H9 (cell line): ENCODE results near the gene GBP1. TPM values are rescaled to one million over a fixed set of nuclear protein-coding genes. Genes with fewer than 3 reads are reported as not detected.

ENCODE experiments used
- DNase-seq: peaks from one replicate; pipeline ENCODE4 v3.0.0-alpha.2; 2017
- H2AFZ ChIP-seq: one replicate; pipeline ENCODE4 v1.6.1; 2013; ENCODE audit warnings: mild to moderate bottlenecking, low read length, control low read depth, moderate library complexity
- H2AK5ac ChIP-seq: 2 replicates; pipeline ENCODE4 v1.6.1; 2013; ENCODE audit warnings: low read length, control low read depth, mixed read lengths; ENCODE audit not compliant: insufficient read length
- H2BK120ac ChIP-seq: one replicate; pipeline ENCODE4 v1.6.1; 2013; ENCODE audit warnings: low read depth, mild to moderate bottlenecking, low read length, control low read depth, inconsistent platforms; ENCODE audit not compliant: poor library complexity, severe bottlenecking
- H2BK12ac ChIP-seq: 2 replicates; pipeline ENCODE4 v1.6.1; 2013; ENCODE audit warnings: low read length, control low read depth, mixed read lengths, low read depth; ENCODE audit not compliant: insufficient read length
- H2BK15ac ChIP-seq: 2 replicates; pipeline ENCODE4 v1.6.1; 2013; ENCODE audit warnings: low read depth, low read length, control low read depth
- H2BK20ac ChIP-seq: one replicate; pipeline ENCODE4 v1.6.1; 2013; ENCODE audit warnings: low read depth, mild to moderate bottlenecking, low read length, control low read depth, inconsistent platforms; ENCODE audit not compliant: poor library complexity, severe bottlenecking
- H2BK5ac ChIP-seq: 2 replicates; pipeline ENCODE4 v1.6.1; 2013; ENCODE audit warnings: low read length, control low read depth, mixed read lengths; ENCODE audit not compliant: insufficient read length
- H3K14ac ChIP-seq: 2 replicates; pipeline ENCODE4 v1.6.1; 2013; ENCODE audit warnings: low read length, control low read depth; ENCODE audit not compliant: insufficient read depth
- H3K18ac ChIP-seq: 2 replicates; pipeline ENCODE4 v1.6.1; 2013; ENCODE audit warnings: low read depth, mild to moderate bottlenecking, mixed read lengths, low read length, control low read depth; ENCODE audit not compliant: insufficient read length
- H3K23ac ChIP-seq: 2 replicates; pipeline ENCODE4 v1.6.1; 2013; ENCODE audit warnings: low read length, control low read depth, mixed read lengths, low read depth; ENCODE audit not compliant: insufficient read length
- H3K23me2 ChIP-seq: 2 replicates; pipeline ENCODE4 v1.6.1; 2013; ENCODE audit warnings: low read depth, mild to moderate bottlenecking, mixed read lengths, low read length, control low read depth; ENCODE audit not compliant: insufficient read length, poor library complexity, severe bottlenecking
- H3K27ac ChIP-seq: 2 replicates; pipeline ENCODE4 v1.5.1; 2013; ENCODE audit warnings: low read length, control low read depth, mixed read lengths, low read depth; ENCODE audit not compliant: insufficient read length
- H3K27me3 ChIP-seq: 2 replicates; pipeline ENCODE4 v1.6.1; 2013; ENCODE audit warnings: low read length, control low read depth, inconsistent platforms; ENCODE audit not compliant: insufficient read depth
- H3K4ac ChIP-seq: 2 replicates; pipeline ENCODE4 v1.6.1; 2013; ENCODE audit warnings: low read depth, mild to moderate bottlenecking, control low read depth, inconsistent platforms, low read length, moderate library complexity
- H3K4me1 ChIP-seq: 2 replicates; pipeline ENCODE4 v1.6.1; 2013; ENCODE audit warnings: low read length, control low read depth, inconsistent platforms; ENCODE audit not compliant: insufficient read depth
- H3K4me2 ChIP-seq: 2 replicates; pipeline ENCODE4 v1.6.1; 2013; ENCODE audit warnings: low read length, control low read depth, mixed read lengths; ENCODE audit not compliant: insufficient read length, insufficient read depth
- H3K56ac ChIP-seq: 2 replicates; pipeline ENCODE4 v1.6.1; 2013; ENCODE audit warnings: low read depth, mild to moderate bottlenecking, mixed read lengths, low read length, control low read depth; ENCODE audit not compliant: insufficient read length
- H3K79me1 ChIP-seq: 2 replicates; pipeline ENCODE4 v1.6.1; 2013; ENCODE audit warnings: low read depth, mild to moderate bottlenecking, moderate library complexity, low read length, control low read depth, inconsistent platforms; ENCODE audit not compliant: insufficient read depth, poor library complexity, severe bottlenecking
- H3K79me2 ChIP-seq: 2 replicates; pipeline ENCODE4 v1.6.1; 2013; ENCODE audit warnings: low read length, control low read depth, inconsistent platforms; ENCODE audit not compliant: insufficient read depth
- H3K9ac ChIP-seq: 2 replicates; pipeline ENCODE4 v1.6.1; 2013; ENCODE audit warnings: low read length, control low read depth, mixed read lengths; ENCODE audit not compliant: insufficient read length; ENCODE audit errors: extremely low read depth
- H3K9me3 ChIP-seq: one replicate; pipeline ENCODE4 v1.6.1; 2013; ENCODE audit warnings: low read depth, low read length, inconsistent platforms; ENCODE audit not compliant: control insufficient read depth
- H3T11ph ChIP-seq: one replicate; pipeline ENCODE4 v1.6.1; 2013; ENCODE audit warnings: mild to moderate bottlenecking, low read length, control low read depth, inconsistent platforms
- H4K20me1 ChIP-seq: one replicate; pipeline ENCODE4 v1.6.1; 2013; ENCODE audit not compliant: control insufficient read depth, insufficient read length, insufficient read depth
- H4K5ac ChIP-seq: 2 replicates; pipeline ENCODE4 v1.6.1; 2013; ENCODE audit warnings: low read depth, mild to moderate bottlenecking, mixed read lengths, low read length, control low read depth; ENCODE audit not compliant: insufficient read length
- H4K8ac ChIP-seq: replicated peaks from 2 replicates; pipeline ENCODE4 v1.6.1; 2013; ENCODE audit warnings: low read length, control low read depth, mixed read lengths, low read depth; ENCODE audit not compliant: insufficient read length
- H4K91ac ChIP-seq: 2 replicates; pipeline ENCODE4 v1.6.1; 2013; ENCODE audit warnings: low read depth, mild to moderate bottlenecking, moderate library complexity, mixed read lengths, low read length, control low read depth; ENCODE audit not compliant: insufficient read length
- H3K27ac Mint-ChIP-seq, 3 experiments: 2 replicates in 2 of 3; 3 replicates in 1 of 3; pipeline ENCODE4 v1.8.0; 2020 to 2021; ENCODE audit warnings: mixed read lengths in 3 of 3, mild to moderate bottlenecking in 1 of 3, moderate library complexity in 1 of 3
- H3K27me3 Mint-ChIP-seq: 2 replicates; pipeline ENCODE4 v1.8.0; 2021; ENCODE audit warnings: low read depth, mild to moderate bottlenecking, moderate library complexity, mixed read lengths
- H3K36me3 Mint-ChIP-seq, 3 experiments: 2 replicates in 2 of 3; 3 replicates in 1 of 3; pipeline ENCODE4 v1.8.0; 2020 to 2021; ENCODE audit warnings: low read depth in 3 of 3, mixed read lengths in 3 of 3; ENCODE audit not compliant: insufficient read depth in 1 of 3
- H3K4me1 Mint-ChIP-seq, 2 experiments: 2 replicates each; pipeline ENCODE4 v1.8.0; 2020; ENCODE audit warnings: mixed read lengths in 2 of 2
- H3K4me3 Mint-ChIP-seq, 2 experiments: 2 replicates in 1 of 2; 3 replicates in 1 of 2; pipeline ENCODE4 v1.8.0; 2020 to 2021; ENCODE audit warnings: mild to moderate bottlenecking in 2 of 2, mixed read lengths in 2 of 2, moderate library complexity in 1 of 2
- H3K9me3 Mint-ChIP-seq, 2 experiments: 2 replicates in 1 of 2; 3 replicates in 1 of 2; pipeline ENCODE4 v1.8.0; 2020; ENCODE audit warnings: mild to moderate bottlenecking in 2 of 2, mixed read lengths in 2 of 2, moderate library complexity in 1 of 2
- CTCF ChIP-seq: fragments of 200-600 bp; sonication (generic); conservative IDR thresholded peaks from 3 replicates; pipeline ENCODE4 v1.8.0; 2021; ENCODE audit warnings: antibody characterized with exemption, mild to moderate bottlenecking
- WGBS: extraction: QIAGEN DNeasy Blood & Tissue Kit; methylation state at CpG from one replicate; pipeline ENCODE4 v1.1.7; 2013; ENCODE audit warnings: missing lambda C conversion rate, low lambda C conversion rate, mixed read lengths; ENCODE audit not compliant: insufficient read length; ENCODE audit errors: extremely low coverage; 5-methylcytosine and 5-hydroxymethylcytosine counted together
- total RNA-seq: library from RNA; stranded (reverse); gene quantifications from 2 replicates; pipeline ENCODE4 v1.2.1, GENCODE V29; 2021

Gene GBP1
- total RNA-seq, 1 experiment from 2014 or later, result not detected

- H2BK5ac ChIP-seq, result no peak overlapping the region
- no peak overlapping the region for H3T11ph ChIP-seq
- no peak overlapping the region for H3K4ac ChIP-seq
- Mint-ChIP-seq H3K9me3 (peaks cover 5 to 11% of the 10 kb centered on the region in 2 experiments; a peak in 4 of 5 replicates), H3K4me3 (no peak overlapping the region), H3K36me3 (no peaks in the 10 kb centered on the region; a peak in 1 of 7 replicates), H3K27ac (no peak overlapping the region), H3K4me1 (no peaks in the 10 kb centered on the region; a peak in 1 of 4 replicates), H3K27me3 (no peaks in the 10 kb centered on the region)
- no peak overlapping the region for H4K5ac ChIP-seq
- H2AFZ ChIP-seq, result no peak overlapping the region
- H3K79me2 ChIP-seq, result no peaks in the 10 kb centered on the region
- DNase-seq, result no peak
- no peak overlapping the region for H2BK15ac ChIP-seq
- H3K27me3 ChIP-seq, result no peaks in the 10 kb centered on the region
- no peak overlapping the region for H3K27ac ChIP-seq
- no peak overlapping the region for H3K23ac ChIP-seq
- WGBS, result no CpG with 5 or more reads among the region's 1 CpG
- H4K91ac ChIP-seq, result no peak overlapping the region
- no peaks in the 10 kb centered on the region for H4K20me1 ChIP-seq
- no peak overlapping the region for H2AK5ac ChIP-seq
- H3K4me2 ChIP-seq, result no peak overlapping the region
- H3K9me3 ChIP-seq, result no peaks in the 10 kb centered on the region
- no peak overlapping the region for H2BK20ac ChIP-seq
- no peak overlapping the region for H3K9ac ChIP-seq
- H2BK12ac ChIP-seq, result no peak overlapping the region
- no peaks in the 10 kb centered on the region for H3K23me2 ChIP-seq
- no peak overlapping the region for H2BK120ac ChIP-seq
- no peak overlapping the region for H4K8ac ChIP-seq
- no peaks in the 10 kb centered on the region for H3K4me1 ChIP-seq
- H3K56ac ChIP-seq, result no peak overlapping the region
- H3K14ac ChIP-seq, result no peak overlapping the region
- TF ChIP-seq CTCF, result no peak
- no peaks in the 10 kb centered on the region for H3K79me1 ChIP-seq
- no peak overlapping the region for H3K18ac ChIP-seq
Measured at GRCh38 chr1:89070509-89070908, 5.5 kb upstream of the GBP1 start.
